ENCODE measurements around the gene EEF2. TPM values are rescaled to one million over a fixed set of nuclear protein-coding genes. Genes with fewer than 3 reads are reported as not detected.
"Not testable (repeated sequence)": the region's sequence is repeated elsewhere in the genome, so short reads cannot be mapped to it uniquely, and the experiment has no call there.

Gene EEF2
- total RNA-seq, 1 experiment from 2014 or later, result 964 TPM

- peak; percentile 100 for DNase-seq (ENCODE audit: low read depth)
Observed at GRCh38 chr19:3968556-3969434, 16.5 kb downstream of the EEF2 start.

GRCh38 chr19:3967983-3968382 is 17.3 kb downstream of the EEF2 start:
- not testable (repeated sequence) for DNase-seq (ENCODE audit: low read depth)

- DNase-seq (ENCODE audit: low read depth), result no peak
Observed at GRCh38 chr19:3966051-3967017, 18.9 kb downstream of the EEF2 start.

- no peak for DNase-seq (ENCODE audit: low read depth)
Observed at GRCh38 chr19:3964256-3965194, 20.7 kb downstream of the EEF2 start.

- DNase-seq (ENCODE audit: low read depth), result no peak
Observed at GRCh38 chr19:3963458-3964255, 21.6 kb downstream of the EEF2 start.

GRCh38 chr19:3961007-3961406 is 24.3 kb downstream of the EEF2 start:
- DNase-seq (ENCODE audit: low read depth), result no peak

GRCh38 chr19:3959766-3960131 is 25.5 kb downstream of the EEF2 start:
- DNase-seq (ENCODE audit: low read depth), result no peak

GRCh38 chr19:3958836-3959765 is 26.2 kb downstream of the EEF2 start:
- no peak for DNase-seq (ENCODE audit: low read depth)

- no peak for DNase-seq (ENCODE audit: low read depth)
Observed at GRCh38 chr19:3955688-3956087, 29.6 kb downstream of the EEF2 start.

- not testable (repeated sequence) for DNase-seq (ENCODE audit: low read depth)
Observed at GRCh38 chr19:3955276-3955675, 30.0 kb downstream of the EEF2 start.

GRCh38 chr19:3954107-3954506 is 31.2 kb downstream of the EEF2 start:
- no peak for DNase-seq (ENCODE audit: low read depth)

- not testable (repeated sequence) for DNase-seq (ENCODE audit: low read depth)
Observed at GRCh38 chr19:3952755-3953276, 32.4 kb downstream of the EEF2 start.

- no peak for DNase-seq (ENCODE audit: low read depth)
Observed at GRCh38 chr19:3950871-3951861, 34.1 kb downstream of the EEF2 start.

- DNase-seq (ENCODE audit: low read depth), result no peak
Observed at GRCh38 chr19:3949997-3950859, 35.0 kb downstream of the EEF2 start.

GRCh38 chr19:3949294-3949693 is 36.0 kb downstream of the EEF2 start:
- DNase-seq (ENCODE audit: low read depth), result no peak

- not testable (repeated sequence) for DNase-seq (ENCODE audit: low read depth)
Observed at GRCh38 chr19:3947316-3947933, 37.8 kb downstream of the EEF2 start.

Measured in M059J (cell line).